Sigmoid colon (tissue), 7 donors: ENCODE measurements around the gene SCN4B. TPM values are rescaled to one million over a fixed set of nuclear protein-coding genes. Genes with fewer than 3 reads are reported as not detected.

Source experiments
- DNase-seq: peaks from one replicate; pipeline ENCODE4 v3.0.0-alpha.2; 2019
- H3K27ac ChIP-seq, 4 donors: fragments of 200-600 bp; sonication (generic); one replicate each; pipeline ENCODE4 v1.5.1; 2016 to 2019; ENCODE audit warnings: mild to moderate bottlenecking in 1 of 4
- H3K27me3 ChIP-seq, 3 donors: fragments of 200-600 bp; sonication (generic); one replicate each; pipeline ENCODE4 v1.5.1; 2019; ENCODE audit warnings: mild to moderate bottlenecking in 1 of 3
- H3K36me3 ChIP-seq, 4 donors: fragments of 200-600 bp; sonication (generic); one replicate each; pipeline ENCODE4 v1.5.1; 2016 to 2019
- H3K4me1 ChIP-seq, 4 donors: fragments of 200-600 bp; sonication (generic); one replicate each; pipeline ENCODE4 v1.5.1; 2017 to 2019
- H3K4me3 ChIP-seq, 4 donors: fragments of 200-600 bp; sonication (generic); one replicate each; pipeline ENCODE4 v1.5.1; 2017 to 2019; ENCODE audit warnings: mild to moderate bottlenecking in 2 of 4, moderate library complexity in 1 of 4
- H3K9me3 ChIP-seq, 4 donors: fragments of 200-600 bp in 3 of 4; sonication (generic) in 3 of 4; one replicate each; pipeline versions ENCODE4 v1.5.1 to v1.6.1; 2013 to 2019
- CTCF ChIP-seq, 4 experiments: fragments of 450-650 bp in 3 of 4; fragments of 200-600 bp in 1 of 4; IDR thresholded peaks; one replicate each; pipeline ENCODE4 v1.5.1; 2016 to 2019; ENCODE audit warnings: antibody characterized with exemption in 4 of 4, mild to moderate bottlenecking in 3 of 4, moderate library complexity in 2 of 4
- EP300 ChIP-seq, 4 donors: sonication (generic); formaldehyde crosslinking; IDR thresholded peaks; one replicate each; pipeline ENCODE4 v1.6.1; 2017; ENCODE audit warnings: antibody characterized with exemption in 4 of 4
- POLR2A ChIP-seq, 2 donors: fragments of 450-650 bp; IDR thresholded peaks; one replicate each; pipeline ENCODE4 v1.6.1; 2016; ENCODE audit warnings: antibody characterized with exemption in 2 of 2, mild to moderate bottlenecking in 2 of 2, moderate library complexity in 2 of 2
- POLR2AphosphoS5 ChIP-seq, 4 donors: sonication (generic); formaldehyde crosslinking; IDR thresholded peaks; one replicate each; pipeline ENCODE4 v1.6.1; 2017; ENCODE audit warnings: antibody characterized with exemption in 4 of 4
- WGBS, 2 donors: extraction: QIAGEN DNeasy Blood & Tissue Kit; methylation state at CpG; one replicate each; pipeline ENCODE4 v1.1.7; 2013; 5-methylcytosine and 5-hydroxymethylcytosine counted together
- intact Hi-C: fragments of 100-400 bp; cut with DNase I; formaldehyde crosslinking; loops from one replicate; pipeline ENCODE4 v1.15.1; 2023
- polyA plus RNA-seq, 3 donors: library from polyadenylated mRNA; stranded (reverse); fragments of 200-250 nt; gene quantifications; one replicate each; pipeline ENCODE4 v1.2.3, GENCODE V29; 2013
- total RNA-seq, 4 donors: library from RNA; depleted of rRNA; stranded (reverse); fragments of >200 nt; gene quantifications; one replicate each; pipeline ENCODE4 v1.1.0, GENCODE V29; 2016
- donor health status: healthy with polysubstance abuse.
- donor health status: Bipolar disorder and iron deficiency.
- donor health status: healthy.

The SCN4B gene
- total RNA-seq = 1 to 10 TPM; 1.3 to 2.2 (median 1.5) TPM
- polyA plus RNA-seq = 1 to 10 TPM in 2 of 3 donors, under 1 TPM in 1; 0.92 to 1.3 (median 1.2) TPM

- no peaks in the 10 kb centered on the region for H3K36me3 ChIP-seq
- peaks cover 0 to 29% (median 24%) of the 10 kb centered on the region in 4 donors for H3K4me1 ChIP-seq
- WGBS, 2 donors = 1% methylated on average over 88 of the region's 88 CpGs
- intact Hi-C loops = no loop called here
- H3K27me3 ChIP-seq = peaks cover 7 to 73% (median 49%) of the 10 kb centered on the region in 3 donors
- H3K4me3 ChIP-seq = peak within 1 kb of the TSS; percentile 27 to 62 (median 52)
- H3K27ac ChIP-seq = peak within 1 kb of the TSS in 3 of 4 donors; percentile 19 to 34 (median 20)
- DNase-seq = peak; percentile 87
- no peaks in the 10 kb centered on the region for H3K9me3 ChIP-seq
- TF ChIP-seq CTCF (IDR thresholded peaks at IDR 0.05) (no peak), EP300 (IDR thresholded peaks at IDR 0.05) (no peak), POLR2A (IDR thresholded peaks at IDR 0.05) (no peak), POLR2AphosphoS5 (IDR thresholded peaks at IDR 0.05) (no peak)
Observed at GRCh38 chr11:118152552-118153471, at the start of gene SCN4B. Gene SCN4B, minus strand, starts transcription at chr11:118152823. Its CDS starts 150 bp downstream, at chr11:118152673.

GRCh38 chr11:118201966-118202365 is 49.3 kb upstream of the SCN4B start:
- no peak for TF ChIP-seq POLR2A (IDR thresholded peaks at IDR 0.05)
- TF ChIP-seq CTCF (IDR thresholded peaks at IDR 0.05) = no peak
- WGBS, 2 donors = 80 to 82% methylated on average over 2 of the region's 2 CpGs
- Histone ChIP-seq H3K9me3 (no peaks in the 10 kb centered on the region), H3K36me3 (no peaks in the 10 kb centered on the region), H3K27me3 (no peaks in the 10 kb centered on the region), H3K4me3 (no peak overlapping the region), H3K4me1 (peaks cover 0 to 10% (median 0%) of the 10 kb centered on the region in 4 donors), H3K27ac (no peak overlapping the region)
- intact Hi-C loops = no loop called here
- DNase-seq = no peak

GRCh38 chr11:118200901-118201680 is 48.5 kb upstream of the SCN4B start:
- DNase-seq = no peak
- WGBS, 2 donors = 83 to 93% methylated on average over 9 of the region's 9 CpGs
- Histone ChIP-seq H3K27ac (no peak overlapping the region), H3K27me3 (no peaks in the 10 kb centered on the region), H3K4me3 (no peak overlapping the region), H3K36me3 (no peaks in the 10 kb centered on the region), H3K9me3 (no peaks in the 10 kb centered on the region), H3K4me1 (peaks cover 0 to 10% (median 0%) of the 10 kb centered on the region in 4 donors)
- no peak for TF ChIP-seq POLR2A (IDR thresholded peaks at IDR 0.05)
- TF ChIP-seq EP300 (IDR thresholded peaks at IDR 0.05) = no peak
- no peak for TF ChIP-seq CTCF (IDR thresholded peaks at IDR 0.05)
- no peak for TF ChIP-seq POLR2AphosphoS5 (IDR thresholded peaks at IDR 0.05)
- intact Hi-C loops = no loop called here

GRCh38 chr11:118200497-118200896 is 47.9 kb upstream of the SCN4B start:
- DNase-seq = no peak
- H3K27me3 ChIP-seq = no peaks in the 10 kb centered on the region
- H3K4me1 ChIP-seq = peaks cover 0 to 12% (median 3%) of the 10 kb centered on the region in 4 donors
- H3K36me3 ChIP-seq = no peaks in the 10 kb centered on the region
- intact Hi-C loops = no loop called here
- 92 to 93% methylated on average over 5 of the region's 5 CpGs for WGBS, 2 donors
- H3K9me3 ChIP-seq = no peaks in the 10 kb centered on the region
- H3K4me3 ChIP-seq = no peak overlapping the region
- H3K27ac ChIP-seq = no peak overlapping the region
- TF ChIP-seq POLR2A (IDR thresholded peaks at IDR 0.05) (no peak), POLR2AphosphoS5 (IDR thresholded peaks at IDR 0.05) (no peak), CTCF (IDR thresholded peaks at IDR 0.05) (no peak), EP300 (IDR thresholded peaks at IDR 0.05) (no peak)
